Sigmoid colon (tissue), 7 donors: Measurements from ENCODE around the gene WSB2. TPM values are rescaled to one million over a fixed set of nuclear protein-coding genes. Genes with fewer than 3 reads are reported as not detected.

Source experiments
- DNase-seq: peaks from one replicate; pipeline ENCODE4 v3.0.0-alpha.2; 2019
- H3K27ac ChIP-seq, 4 donors: fragments of 200-600 bp; sonication (generic); one replicate each; pipeline ENCODE4 v1.5.1; 2016 to 2019; ENCODE audit warnings: mild to moderate bottlenecking in 1 of 4
- H3K27me3 ChIP-seq, 3 donors: fragments of 200-600 bp; sonication (generic); one replicate each; pipeline ENCODE4 v1.5.1; 2019; ENCODE audit warnings: mild to moderate bottlenecking in 1 of 3
- H3K36me3 ChIP-seq, 4 donors: fragments of 200-600 bp; sonication (generic); one replicate each; pipeline ENCODE4 v1.5.1; 2016 to 2019
- H3K4me1 ChIP-seq, 4 donors: fragments of 200-600 bp; sonication (generic); one replicate each; pipeline ENCODE4 v1.5.1; 2017 to 2019
- H3K4me3 ChIP-seq, 4 donors: fragments of 200-600 bp; sonication (generic); one replicate each; pipeline ENCODE4 v1.5.1; 2017 to 2019; ENCODE audit warnings: mild to moderate bottlenecking in 2 of 4, moderate library complexity in 1 of 4
- H3K9me3 ChIP-seq, 4 donors: fragments of 200-600 bp in 3 of 4; sonication (generic) in 3 of 4; one replicate each; pipeline versions ENCODE4 v1.5.1 to v1.6.1; 2013 to 2019
- EP300 ChIP-seq, 4 donors: sonication (generic); formaldehyde crosslinking; IDR thresholded peaks; one replicate each; pipeline ENCODE4 v1.6.1; 2017; ENCODE audit warnings: antibody characterized with exemption in 4 of 4
- POLR2A ChIP-seq, 2 donors: fragments of 450-650 bp; IDR thresholded peaks; one replicate each; pipeline ENCODE4 v1.6.1; 2016; ENCODE audit warnings: antibody characterized with exemption in 2 of 2, mild to moderate bottlenecking in 2 of 2, moderate library complexity in 2 of 2
- POLR2AphosphoS5 ChIP-seq, 4 donors: sonication (generic); formaldehyde crosslinking; IDR thresholded peaks; one replicate each; pipeline ENCODE4 v1.6.1; 2017; ENCODE audit warnings: antibody characterized with exemption in 4 of 4
- WGBS, 2 donors: extraction: QIAGEN DNeasy Blood & Tissue Kit; methylation state at CpG; one replicate each; pipeline ENCODE4 v1.1.7; 2013; 5-methylcytosine and 5-hydroxymethylcytosine counted together
- intact Hi-C: fragments of 100-400 bp; cut with DNase I; formaldehyde crosslinking; loops from one replicate; pipeline ENCODE4 v1.15.1; 2023
- polyA plus RNA-seq, 3 donors: library from polyadenylated mRNA; stranded (reverse); fragments of 200-250 nt; gene quantifications; one replicate each; pipeline ENCODE4 v1.2.3, GENCODE V29; 2013
- total RNA-seq, 4 donors: library from RNA; depleted of rRNA; stranded (reverse); fragments of >200 nt; gene quantifications; one replicate each; pipeline ENCODE4 v1.1.0, GENCODE V29; 2016
- TF ChIP-seq, protein P1 (sequence below), 4 experiments: fragments of 450-650 bp in 3 of 4; fragments of 200-600 bp in 1 of 4; IDR thresholded peaks; one replicate each; pipeline ENCODE4 v1.5.1; 2016 to 2019; ENCODE audit warnings: antibody characterized with exemption in 4 of 4, mild to moderate bottlenecking in 3 of 4, moderate library complexity in 2 of 4
- donor health status: healthy with polysubstance abuse.
- donor health status: Bipolar disorder and iron deficiency.
- donor health status: healthy.

Gene WSB2
- total and polyA plus RNA-seq, 7 donors, result 50.2 to 160 (median 60.3) TPM

DNA sequence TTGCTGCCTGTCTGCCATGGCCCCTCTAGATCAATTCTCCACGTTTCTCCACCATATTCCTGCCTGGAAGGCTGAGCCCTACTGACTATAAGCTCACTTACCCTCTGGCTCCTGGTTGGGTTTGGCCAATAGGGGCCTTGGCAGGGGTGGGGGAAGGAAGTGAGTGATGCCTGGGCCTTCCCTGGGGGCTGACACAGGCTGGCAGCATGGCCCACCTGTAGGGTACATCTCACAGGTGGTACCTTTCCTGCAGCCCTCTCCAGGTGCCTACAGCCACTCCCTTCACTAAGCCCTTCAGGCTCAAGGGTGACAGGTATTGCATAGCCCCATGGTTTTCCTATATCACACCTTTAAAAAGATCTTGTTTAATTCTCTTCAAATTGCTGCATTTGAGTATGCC lies 40.9 kb downstream of the WSB2 start:
- DNase-seq, result no peak
- no peaks in the 10 kb centered on the region for H3K9me3 ChIP-seq
- H3K36me3 ChIP-seq, result peaks cover 0 to 41% (median 6%) of the 10 kb centered on the region in 4 donors
- no peak overlapping the region for H3K27ac ChIP-seq
- no peak for TF ChIP-seq EP300 (IDR thresholded peaks at IDR 0.05)
- TF ChIP-seq, protein P1, sequence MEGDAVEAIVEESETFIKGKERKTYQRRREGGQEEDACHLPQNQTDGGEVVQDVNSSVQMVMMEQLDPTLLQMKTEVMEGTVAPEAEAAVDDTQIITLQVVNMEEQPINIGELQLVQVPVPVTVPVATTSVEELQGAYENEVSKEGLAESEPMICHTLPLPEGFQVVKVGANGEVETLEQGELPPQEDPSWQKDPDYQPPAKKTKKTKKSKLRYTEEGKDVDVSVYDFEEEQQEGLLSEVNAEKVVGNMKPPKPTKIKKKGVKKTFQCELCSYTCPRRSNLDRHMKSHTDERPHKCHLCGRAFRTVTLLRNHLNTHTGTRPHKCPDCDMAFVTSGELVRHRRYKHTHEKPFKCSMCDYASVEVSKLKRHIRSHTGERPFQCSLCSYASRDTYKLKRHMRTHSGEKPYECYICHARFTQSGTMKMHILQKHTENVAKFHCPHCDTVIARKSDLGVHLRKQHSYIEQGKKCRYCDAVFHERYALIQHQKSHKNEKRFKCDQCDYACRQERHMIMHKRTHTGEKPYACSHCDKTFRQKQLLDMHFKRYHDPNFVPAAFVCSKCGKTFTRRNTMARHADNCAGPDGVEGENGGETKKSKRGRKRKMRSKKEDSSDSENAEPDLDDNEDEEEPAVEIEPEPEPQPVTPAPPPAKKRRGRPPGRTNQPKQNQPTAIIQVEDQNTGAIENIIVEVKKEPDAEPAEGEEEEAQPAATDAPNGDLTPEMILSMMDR (IDR thresholded peaks at IDR 0.05), result no peak
- TF ChIP-seq POLR2A (IDR thresholded peaks at IDR 0.05), result no peak
- TF ChIP-seq POLR2AphosphoS5 (IDR thresholded peaks at IDR 0.05), result no peak
- H3K4me3 ChIP-seq, result no peak overlapping the region
- intact Hi-C loops, result no loop called here
- H3K27me3 ChIP-seq, result no peaks in the 10 kb centered on the region
- 78 to 88% methylated on average over 1 of the region's 1 CpG for WGBS, 2 donors
- peaks cover 0 to 17% (median 14%) of the 10 kb centered on the region in 4 donors for H3K4me1 ChIP-seq

DNA sequence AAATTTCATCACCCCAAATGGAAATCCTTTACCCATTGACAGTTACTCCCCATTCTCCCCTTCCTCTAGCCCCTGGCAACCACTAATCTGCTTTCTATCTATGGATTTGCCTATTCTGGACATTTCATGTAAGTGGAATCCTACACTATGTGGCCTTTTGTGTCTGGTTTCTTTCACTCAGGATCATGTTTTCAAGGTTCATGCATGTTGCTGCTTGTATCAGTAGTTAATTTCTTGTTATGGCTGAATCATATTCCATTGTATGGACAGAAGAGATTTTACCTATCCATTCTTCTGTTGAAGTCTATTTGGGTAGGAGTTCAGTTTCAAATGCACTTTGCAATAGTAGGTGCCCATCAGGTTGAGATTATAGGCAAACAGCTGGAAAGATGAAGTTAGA lies 43.1 kb downstream of the WSB2 start:
- no peaks in the 10 kb centered on the region for H3K9me3 ChIP-seq
- no peaks in the 10 kb centered on the region for H3K27me3 ChIP-seq
- H3K4me3 ChIP-seq, result no peak overlapping the region
- DNase-seq, result no peak
- TF ChIP-seq POLR2AphosphoS5 (IDR thresholded peaks at IDR 0.05), result no peak
- no peak for TF ChIP-seq EP300 (IDR thresholded peaks at IDR 0.05)
- TF ChIP-seq POLR2A (IDR thresholded peaks at IDR 0.05), result no peak
- TF ChIP-seq, protein P1 (IDR thresholded peaks at IDR 0.05), result no peak
- peaks cover 0 to 37% (median 5%) of the 10 kb centered on the region in 4 donors for H3K36me3 ChIP-seq
- H3K4me1 ChIP-seq, result peaks cover 0 to 17% (median 14%) of the 10 kb centered on the region in 4 donors
- no peak overlapping the region for H3K27ac ChIP-seq
- intact Hi-C loops, result loop anchor here (5.0 to 10.0 kb wide), 2 partner anchors 119 to 357 kb away; partner anchors contain the start of genes PEBP1, SUDS3 and TAOK3

DNA sequence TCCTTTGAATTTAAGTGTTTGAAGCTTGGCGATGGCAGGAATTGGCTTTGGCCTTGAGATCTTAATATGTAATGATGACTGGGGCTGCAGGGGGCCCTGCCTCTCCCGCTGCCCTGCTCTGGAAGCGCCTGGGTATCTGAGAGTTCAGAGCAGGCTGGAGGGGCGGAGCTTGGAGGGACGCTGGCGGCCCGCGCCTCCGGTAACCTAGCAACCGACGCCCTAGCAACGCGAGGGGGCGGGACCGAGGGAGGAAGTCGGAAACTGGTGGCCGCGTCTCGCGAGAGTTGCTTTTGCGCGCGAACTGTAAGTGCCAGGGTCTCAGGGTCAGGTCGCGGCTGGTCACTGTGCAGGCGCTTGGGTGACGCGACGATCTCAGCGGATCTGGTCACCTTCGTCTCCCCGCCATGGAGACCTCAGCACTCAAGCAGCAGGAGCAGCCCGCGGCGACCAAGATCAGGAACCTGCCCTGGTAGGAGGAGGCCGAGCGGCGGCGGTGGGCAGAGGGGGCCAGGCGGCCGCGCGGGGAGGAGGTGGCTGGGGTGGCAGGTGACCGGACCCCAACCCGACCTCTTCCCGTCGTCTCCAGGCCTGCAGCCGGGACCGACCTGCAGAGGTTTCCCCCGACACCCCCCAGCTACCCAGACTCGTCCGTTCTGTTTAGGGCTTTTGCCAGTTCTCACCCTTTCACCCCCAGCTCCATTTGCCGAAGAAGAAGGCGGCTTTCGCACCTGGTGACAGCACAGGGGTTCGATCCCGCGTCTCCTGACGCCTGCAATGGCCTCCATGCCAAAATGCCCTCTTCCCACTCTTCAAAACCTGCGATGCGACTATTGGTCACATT lies 44.3 kb downstream of the WSB2 start, which contains the start of gene RFC5:
Gene RFC5, plus strand, starts transcription at position 280 of the 841 bp plus-strand sequence. Its CDS starts 125 bp downstream, at position 405.
- intact Hi-C loops, result loop anchor here (1.0 to 10.0 kb wide), 4 partner anchors 45 to 358 kb away; partner anchors contain the start of genes PEBP1, SUDS3, TAOK3 and VSIG10
- Histone ChIP-seq H3K4me3 (peak within 1 kb of the TSS; percentile 85 to 95 (median 90)), H3K9me3 (no peaks in the 10 kb centered on the region), H3K4me1 (peaks cover 0 to 17% (median 14%) of the 10 kb centered on the region in 4 donors), H3K27me3 (no peaks in the 10 kb centered on the region), H3K27ac (peak within 1 kb of the TSS; percentile 44 to 72 (median 60)), H3K36me3 (peaks cover 0 to 24% (median 5%) of the 10 kb centered on the region in 4 donors)
- DNase-seq, result peak; percentile 98
- WGBS, 2 donors, result 0% methylated on average over 61 of the region's 61 CpGs
- TF ChIP-seq POLR2AphosphoS5 (IDR thresholded peaks at IDR 0.05) (peak in 2 of 4 donors; percentile 42 to 44), EP300 (IDR thresholded peaks at IDR 0.05) (no peak)

DNA sequence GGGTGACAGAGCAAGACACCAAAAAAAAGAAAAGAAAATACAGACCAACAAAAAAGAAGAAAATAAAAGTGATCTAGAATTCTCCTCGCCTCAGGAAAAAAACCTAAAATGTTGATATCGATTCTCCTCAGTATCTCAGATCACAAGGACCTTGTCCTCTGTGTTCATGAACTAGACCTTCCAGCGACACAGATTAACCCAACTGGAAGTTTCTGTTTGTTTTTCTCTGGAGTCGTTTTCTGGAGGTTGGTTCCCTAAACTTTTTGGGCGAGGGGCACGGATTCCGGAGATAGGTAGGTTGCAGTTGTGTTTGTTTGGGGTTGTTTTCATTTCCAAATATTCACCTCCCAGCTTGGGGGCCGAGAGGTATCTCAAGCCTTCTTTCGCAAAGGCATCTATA lies 45.0 kb downstream of the WSB2 start:
- Histone ChIP-seq H3K27ac (peak overlapping the region in 2 of 4 donors; percentile 24 to 72), H3K4me1 (peaks cover 0 to 17% (median 14%) of the 10 kb centered on the region in 4 donors), H3K4me3 (peak overlapping the region in 3 of 4 donors; percentile 89 to 95 (median 91)), H3K27me3 (no peaks in the 10 kb centered on the region), H3K36me3 (peaks cover 0 to 20% (median 5%) of the 10 kb centered on the region in 4 donors), H3K9me3 (no peaks in the 10 kb centered on the region)
- WGBS, 2 donors, result 18 to 34% methylated on average over 9 of the region's 9 CpGs
- DNase-seq, result no peak
- intact Hi-C loops, result loop anchor here (1.0 to 10.0 kb wide), 4 partner anchors 45 to 359 kb away; partner anchors contain the start of genes PEBP1, SUDS3, TAOK3 and VSIG10
- TF ChIP-seq POLR2AphosphoS5 (IDR thresholded peaks at IDR 0.05), result no peak
- no peak for TF ChIP-seq POLR2A (IDR thresholded peaks at IDR 0.05)
- no peak for TF ChIP-seq EP300 (IDR thresholded peaks at IDR 0.05)
- TF ChIP-seq, protein P1 (IDR thresholded peaks at IDR 0.05), result no peak

DNA sequence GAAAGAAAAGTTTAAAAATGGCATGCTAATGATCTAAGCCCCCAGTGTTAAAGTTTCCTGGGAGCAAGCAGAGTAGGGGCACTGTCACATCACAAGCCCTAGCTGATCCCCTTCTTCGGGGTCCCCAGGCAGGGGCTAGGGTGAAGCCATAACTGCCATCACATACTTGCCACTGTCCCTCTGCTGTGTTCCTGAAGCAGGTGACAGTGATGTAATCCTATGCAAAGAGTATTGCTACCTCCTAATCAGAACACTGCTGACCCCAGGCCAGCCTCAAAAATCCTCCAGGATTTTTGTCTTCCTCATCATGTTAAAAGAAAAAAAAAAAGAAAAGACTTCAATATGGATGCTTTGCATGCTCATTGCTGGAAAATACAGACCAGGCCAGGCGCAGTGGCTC lies 45.7 kb downstream of the WSB2 start:
- DNase-seq, result no peak
- 91 to 95% methylated on average over 2 of the region's 2 CpGs for WGBS, 2 donors

More for the DNA sequence above, 45.7 kb downstream of the WSB2 start:
- no peaks in the 10 kb centered on the region for H3K9me3 ChIP-seq
- intact Hi-C loops, result loop anchor here (5.0 to 10.0 kb wide), 2 partner anchors 122 to 359 kb away; partner anchors contain the start of genes PEBP1, SUDS3 and TAOK3
- peaks cover 0 to 17% (median 14%) of the 10 kb centered on the region in 4 donors for H3K4me1 ChIP-seq
- H3K4me3 ChIP-seq, result no peak overlapping the region
- no peaks in the 10 kb centered on the region for H3K27me3 ChIP-seq
- no peak for TF ChIP-seq POLR2A (IDR thresholded peaks at IDR 0.05)
- TF ChIP-seq POLR2AphosphoS5 (IDR thresholded peaks at IDR 0.05), result no peak
- TF ChIP-seq, protein P1 (IDR thresholded peaks at IDR 0.05), result no peak
- TF ChIP-seq EP300 (IDR thresholded peaks at IDR 0.05), result no peak
- peaks cover 0 to 15% (median 5%) of the 10 kb centered on the region in 4 donors for H3K36me3 ChIP-seq
- H3K27ac ChIP-seq, result no peak overlapping the region
